DND-41 (cell line): Measurements from ENCODE around the gene GATB.

Experiments used
- ATAC-seq: fragments of 200-7000 bp; cut with Tn5 transposase; 3 replicates; pipeline ENCODE4 v1.9.1; 2021; ENCODE audit warnings: low read depth; ENCODE audit not compliant: insufficient read depth
- DNase-seq: peaks from one replicate; pipeline ENCODE4 v3.0.0-alpha.2; 2020
- H2AFZ ChIP-seq: 2 replicates; pipeline ENCODE4 v1.6.0; 2012; ENCODE audit warnings: low read depth, low read length
- H3K27ac ChIP-seq: 2 replicates; pipeline ENCODE4 v1.5.1; 2012; ENCODE audit warnings: low read length, inconsistent platforms
- H3K27me3 ChIP-seq: fragments of 200-600 bp; sonication (generic); 2 replicates; pipeline ENCODE4 v1.6.0; 2012; ENCODE audit warnings: low read length, mild to moderate bottlenecking, inconsistent platforms; ENCODE audit not compliant: insufficient read depth, poor library complexity
- H3K36me3 ChIP-seq: 2 replicates; pipeline ENCODE4 v1.5.1; 2012; ENCODE audit warnings: low read length, inconsistent platforms; ENCODE audit not compliant: insufficient read depth
- H3K4me1 ChIP-seq: 2 replicates; pipeline ENCODE4 v1.5.1; 2012; ENCODE audit warnings: mild to moderate bottlenecking, low read length; ENCODE audit not compliant: insufficient read depth
- H3K4me2 ChIP-seq: 2 replicates; pipeline ENCODE4 v1.6.0; 2012; ENCODE audit warnings: mild to moderate bottlenecking, moderate library complexity, low read length, inconsistent platforms; ENCODE audit not compliant: insufficient read depth
- H3K4me3 ChIP-seq, 2 experiments: fragments of 200-600 bp in 1 of 2; shearing (Covaris generic) in 1 of 2; 2 replicates each; pipeline ENCODE4 v1.5.1; 2012 to 2016; ENCODE audit warnings: inconsistent platforms in 2 of 2, low read length in 2 of 2, mild to moderate bottlenecking in 2 of 2, low read depth in 1 of 2, moderate library complexity in 1 of 2
- H3K79me2 ChIP-seq: 2 replicates; pipeline ENCODE4 v1.6.0; 2012; ENCODE audit warnings: low read length, inconsistent platforms; ENCODE audit not compliant: insufficient read depth
- H3K9ac ChIP-seq: 2 replicates; pipeline ENCODE4 v1.6.0; 2012; ENCODE audit warnings: low read depth, mild to moderate bottlenecking, inconsistent platforms, low read length, moderate library complexity
- H3K9me3 ChIP-seq: 2 replicates; pipeline ENCODE4 v1.5.1; 2012; ENCODE audit warnings: low read length, moderate library complexity, mild to moderate bottlenecking, inconsistent platforms; ENCODE audit not compliant: insufficient read depth, severe bottlenecking
- H4K20me1 ChIP-seq: 2 replicates; pipeline ENCODE4 v1.6.0; 2012; ENCODE audit warnings: low read length; ENCODE audit not compliant: insufficient read depth
- EZH2 ChIP-seq: IDR thresholded peaks from 3 replicates; pipeline ENCODE4 v1.6.1; 2012; ENCODE audit warnings: borderline replicate concordance, low read depth, mild to moderate bottlenecking, moderate library complexity, low read length, inconsistent platforms; ENCODE audit not compliant: severe bottlenecking
- TF ChIP-seq, protein P1 (sequence below): IDR thresholded peaks from 2 replicates; pipeline ENCODE4 v1.5.1; 2012; ENCODE audit warnings: borderline replicate concordance, low read length, moderate library complexity, mild to moderate bottlenecking; ENCODE audit not compliant: poor library complexity, severe bottlenecking; ENCODE audit errors: extremely low read depth

The GATB gene

DNA sequence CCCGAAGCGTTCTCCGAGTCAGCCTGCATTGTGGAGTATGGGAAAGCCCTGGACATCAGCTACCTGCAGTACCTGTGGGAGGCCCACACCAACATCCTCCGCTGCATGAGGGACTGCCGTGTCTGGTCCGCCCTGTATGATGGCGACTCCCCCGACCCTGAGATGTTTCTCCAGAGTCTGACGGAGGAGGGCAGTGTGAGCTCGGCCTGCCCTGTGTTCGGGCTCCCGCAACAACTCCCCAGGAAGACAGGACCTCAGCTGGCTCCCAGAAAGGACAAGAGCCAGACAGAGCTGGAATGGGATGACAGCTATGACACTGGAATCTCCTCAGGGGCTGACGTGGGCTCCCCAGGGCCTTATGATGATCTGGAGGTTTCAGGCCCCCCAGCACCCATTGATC, 111.3 kb downstream of the GATB start:
- no peak for ATAC-seq

DNA sequence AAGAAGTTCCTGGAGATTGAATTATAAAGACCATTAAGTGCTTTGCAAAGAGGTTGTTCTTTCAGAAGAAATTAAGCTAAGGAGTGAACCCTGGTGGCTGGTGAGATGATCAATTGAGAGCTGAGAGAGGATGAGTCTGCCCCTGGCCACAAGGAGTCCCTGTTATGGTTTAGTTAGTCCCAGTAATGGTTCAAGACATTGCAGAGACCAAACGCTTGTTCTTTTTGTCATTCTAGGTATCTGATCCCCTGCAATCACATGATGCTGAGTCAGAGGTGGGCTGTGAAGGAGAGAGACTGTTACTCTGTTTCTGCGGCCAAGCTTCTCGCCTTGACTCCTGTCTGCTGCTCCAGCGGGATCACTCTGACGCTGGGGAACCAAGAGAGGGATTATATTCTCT, 114.5 kb downstream of the GATB start:
- Histone ChIP-seq H3K4me3 (no peak overlapping the region), H3K27me3 (no peaks in the 10 kb centered on the region), H4K20me1 (no peaks in the 10 kb centered on the region), H3K4me1 (no peaks in the 10 kb centered on the region), H3K4me2 (no peak overlapping the region), H3K79me2 (no peaks in the 10 kb centered on the region), H3K27ac (no peak overlapping the region), H3K9me3 (no peaks in the 10 kb centered on the region), H3K36me3 (no peaks in the 10 kb centered on the region), H2AFZ (no peak overlapping the region), H3K9ac (no peak overlapping the region)
- DNase-seq (no peak), ATAC-seq (no peak)
- TF ChIP-seq, protein P1, sequence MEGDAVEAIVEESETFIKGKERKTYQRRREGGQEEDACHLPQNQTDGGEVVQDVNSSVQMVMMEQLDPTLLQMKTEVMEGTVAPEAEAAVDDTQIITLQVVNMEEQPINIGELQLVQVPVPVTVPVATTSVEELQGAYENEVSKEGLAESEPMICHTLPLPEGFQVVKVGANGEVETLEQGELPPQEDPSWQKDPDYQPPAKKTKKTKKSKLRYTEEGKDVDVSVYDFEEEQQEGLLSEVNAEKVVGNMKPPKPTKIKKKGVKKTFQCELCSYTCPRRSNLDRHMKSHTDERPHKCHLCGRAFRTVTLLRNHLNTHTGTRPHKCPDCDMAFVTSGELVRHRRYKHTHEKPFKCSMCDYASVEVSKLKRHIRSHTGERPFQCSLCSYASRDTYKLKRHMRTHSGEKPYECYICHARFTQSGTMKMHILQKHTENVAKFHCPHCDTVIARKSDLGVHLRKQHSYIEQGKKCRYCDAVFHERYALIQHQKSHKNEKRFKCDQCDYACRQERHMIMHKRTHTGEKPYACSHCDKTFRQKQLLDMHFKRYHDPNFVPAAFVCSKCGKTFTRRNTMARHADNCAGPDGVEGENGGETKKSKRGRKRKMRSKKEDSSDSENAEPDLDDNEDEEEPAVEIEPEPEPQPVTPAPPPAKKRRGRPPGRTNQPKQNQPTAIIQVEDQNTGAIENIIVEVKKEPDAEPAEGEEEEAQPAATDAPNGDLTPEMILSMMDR: peak; percentile 25
- no peak for TF ChIP-seq EZH2

More for the DNA sequence above, 111.3 kb downstream of the GATB start:
- no peak overlapping the region for H3K4me2 ChIP-seq
- H3K79me2 ChIP-seq: no peaks in the 10 kb centered on the region
- H3K27ac ChIP-seq: no peak overlapping the region
- no peak for DNase-seq
- no peaks in the 10 kb centered on the region for H3K9me3 ChIP-seq
- H3K27me3 ChIP-seq: no peaks in the 10 kb centered on the region
- H3K4me3 ChIP-seq: no peak overlapping the region
- H4K20me1 ChIP-seq: no peaks in the 10 kb centered on the region
- TF ChIP-seq EZH2: no peak
- TF ChIP-seq, protein P1: no peak
- no peaks in the 10 kb centered on the region for H3K4me1 ChIP-seq
- no peak overlapping the region for H3K9ac ChIP-seq
- H2AFZ ChIP-seq: no peak overlapping the region
- H3K36me3 ChIP-seq: no peaks in the 10 kb centered on the region

- Histone ChIP-seq H3K79me2 (no peaks in the 10 kb centered on the region), H3K27ac (no peak overlapping the region), H4K20me1 (no peaks in the 10 kb centered on the region), H3K4me2 (no peak overlapping the region), H3K36me3 (no peaks in the 10 kb centered on the region), H3K4me3 (no peak overlapping the region), H3K9me3 (no peaks in the 10 kb centered on the region), H3K27me3 (no peaks in the 10 kb centered on the region), H3K4me1 (no peaks in the 10 kb centered on the region), H2AFZ (no peak overlapping the region), H3K9ac (no peak overlapping the region)
- DNase-seq (peak; percentile 43), ATAC-seq (peak; percentile 81)
- no peak for TF ChIP-seq EZH2
- TF ChIP-seq, protein P1: peak; percentile 68
Measured at GRCh38 chr4:151644622-151645021, 116.2 kb downstream of the GATB start.

DNA sequence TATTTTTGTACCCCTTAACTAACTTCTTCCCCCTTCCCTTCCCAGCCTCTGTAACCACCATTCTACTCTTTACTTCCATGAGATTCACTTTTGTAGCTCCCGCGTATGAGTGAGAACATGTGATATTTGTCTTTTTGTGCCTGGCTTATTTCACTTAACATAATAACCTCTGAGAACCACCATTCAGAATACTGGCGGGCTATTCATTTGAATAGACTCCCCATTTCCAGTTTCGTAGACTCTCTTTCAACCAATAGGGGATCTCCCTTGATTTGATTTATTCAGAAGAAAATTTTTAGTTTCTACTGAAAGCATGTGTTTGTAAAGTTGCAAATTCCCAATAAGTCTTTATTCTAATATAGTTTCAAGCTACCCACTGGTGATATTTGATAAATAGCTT, 117.2 kb downstream of the GATB start:
- H3K4me3 ChIP-seq: no peak overlapping the region
- H3K4me1 ChIP-seq: no peaks in the 10 kb centered on the region
- H3K4me2 ChIP-seq: no peak overlapping the region
- TF ChIP-seq EZH2: no peak
- TF ChIP-seq, protein P1: no peak
- no peak overlapping the region for H3K9ac ChIP-seq
- H4K20me1 ChIP-seq: no peaks in the 10 kb centered on the region
- DNase-seq: no peak
- H3K27ac ChIP-seq: no peak overlapping the region
- no peaks in the 10 kb centered on the region for H3K27me3 ChIP-seq
- H3K79me2 ChIP-seq: no peaks in the 10 kb centered on the region
- no peak for ATAC-seq
- no peaks in the 10 kb centered on the region for H3K9me3 ChIP-seq
- H3K36me3 ChIP-seq: no peaks in the 10 kb centered on the region
- no peak overlapping the region for H2AFZ ChIP-seq
